ENCODE data around the gene BRD2.

- TF ChIP-seq E2F6 (IDR thresholded peaks at IDR 0.05; ENCODE audit: borderline replicate concordance, low read depth): no peak
- TF ChIP-seq RCOR1 (IDR thresholded peaks at IDR 0.05; ENCODE audit: low read depth, low read length): no peak
- TF ChIP-seq CEBPB (IDR thresholded peaks at IDR 0.05): no peak
- TF ChIP-seq CTCF (IDR thresholded peaks at IDR 0.05): no peak
- TF ChIP-seq SMC3 (IDR thresholded peaks at IDR 0.05): no peak
- TF ChIP-seq POLR2A (IDR thresholded peaks at IDR 0.05; ENCODE audit: low read length): no peak
- TF ChIP-seq MAZ (IDR thresholded peaks at IDR 0.05; ENCODE audit: borderline replicate concordance, low read depth, low read length): no peak
- TF ChIP-seq FOSL2 (IDR thresholded peaks at IDR 0.05): no peak
- no peak for TF ChIP-seq FOSL2 (CRISPR knock-in tag; IDR thresholded peaks at IDR 0.05)
Measured at GRCh38 chr6:32963866-32964265, 4.5 kb upstream of the BRD2 start.
